SJCRH30 (cell line): ENCODE measurements around the gene TTC39C. TPM values are rescaled to one million over a fixed set of nuclear protein-coding genes. Genes with fewer than 3 reads are reported as not detected.
A peak's percentile ranks its signal among the peaks of the same experiment; 100 is the strongest.
"Not testable (repeated sequence)": the region's sequence is repeated elsewhere in the genome, so short reads cannot be mapped to it uniquely, and the experiment has no call there.

Source experiments
- DNase-seq, 2 experiments: peaks; one replicate each; pipeline ENCODE4 v3.0.0-alpha.2; 2015 to 2020
- H3K27ac ChIP-seq: fragments of 250-450 bp; sonication (Bioruptor Pico); 2 replicates; pipeline ENCODE4 v1.5.1; 2020; ENCODE audit warnings: mild to moderate bottlenecking, moderate library complexity
- H3K27me3 ChIP-seq: fragments of 250-450 bp; sonication (Bioruptor Pico); 2 replicates; pipeline ENCODE4 v1.5.1; 2020; ENCODE audit warnings: mild to moderate bottlenecking, moderate library complexity
- H3K36me3 ChIP-seq: fragments of 250-450 bp; sonication (Bioruptor Pico); 2 replicates; pipeline ENCODE4 v1.5.1; 2020; ENCODE audit warnings: mild to moderate bottlenecking, moderate library complexity
- H3K4me1 ChIP-seq: fragments of 250-450 bp; sonication (Bioruptor Pico); 2 replicates; pipeline ENCODE4 v1.5.1; 2020; ENCODE audit warnings: mild to moderate bottlenecking, moderate library complexity
- H3K4me3 ChIP-seq: fragments of 250-450 bp; sonication (Bioruptor Pico); 2 replicates; pipeline ENCODE4 v1.5.1; 2020; ENCODE audit warnings: mild to moderate bottlenecking, moderate library complexity
- H3K9me3 ChIP-seq: fragments of 250-450 bp; sonication (Bioruptor Pico); replicated peaks from 2 replicates; pipeline ENCODE4 v1.5.1; 2020; ENCODE audit warnings: mild to moderate bottlenecking, moderate library complexity
- total RNA-seq: library from RNA; depleted of rRNA; stranded (reverse); fragments of >200 nt; shearing (Covaris generic); gene quantifications from 2 replicates; pipeline ENCODE4 v1.2.3, GENCODE V29; 2014

Gene TTC39C
- total RNA-seq, 1 experiment from 2014 or later = 12.6 TPM

GRCh38 chr18:24048261-24048660, 33.7 kb downstream of the TTC39C start:
- no peaks in the 10 kb centered on the region for H3K9me3 ChIP-seq
- no peaks in the 10 kb centered on the region for H3K36me3 ChIP-seq
- H3K27ac ChIP-seq = no peak overlapping the region
- no peak for DNase-seq
- H3K4me3 ChIP-seq = no peak overlapping the region
- peaks cover 5% of the 10 kb centered on the region; the same call in 1 of the 2 replicates for H3K4me1 ChIP-seq
- H3K27me3 ChIP-seq = no peaks in the 10 kb centered on the region

GRCh38 chr18:24049142-24049541, 34.6 kb downstream of the TTC39C start:
- H3K4me3 ChIP-seq = no peak overlapping the region
- H3K36me3 ChIP-seq = no peaks in the 10 kb centered on the region
- peaks cover 5% of the 10 kb centered on the region; the same call in 1 of the 2 replicates for H3K4me1 ChIP-seq
- no peak overlapping the region for H3K27ac ChIP-seq
- H3K9me3 ChIP-seq = no peaks in the 10 kb centered on the region
- no peaks in the 10 kb centered on the region for H3K27me3 ChIP-seq
- DNase-seq = no peak

DNA sequence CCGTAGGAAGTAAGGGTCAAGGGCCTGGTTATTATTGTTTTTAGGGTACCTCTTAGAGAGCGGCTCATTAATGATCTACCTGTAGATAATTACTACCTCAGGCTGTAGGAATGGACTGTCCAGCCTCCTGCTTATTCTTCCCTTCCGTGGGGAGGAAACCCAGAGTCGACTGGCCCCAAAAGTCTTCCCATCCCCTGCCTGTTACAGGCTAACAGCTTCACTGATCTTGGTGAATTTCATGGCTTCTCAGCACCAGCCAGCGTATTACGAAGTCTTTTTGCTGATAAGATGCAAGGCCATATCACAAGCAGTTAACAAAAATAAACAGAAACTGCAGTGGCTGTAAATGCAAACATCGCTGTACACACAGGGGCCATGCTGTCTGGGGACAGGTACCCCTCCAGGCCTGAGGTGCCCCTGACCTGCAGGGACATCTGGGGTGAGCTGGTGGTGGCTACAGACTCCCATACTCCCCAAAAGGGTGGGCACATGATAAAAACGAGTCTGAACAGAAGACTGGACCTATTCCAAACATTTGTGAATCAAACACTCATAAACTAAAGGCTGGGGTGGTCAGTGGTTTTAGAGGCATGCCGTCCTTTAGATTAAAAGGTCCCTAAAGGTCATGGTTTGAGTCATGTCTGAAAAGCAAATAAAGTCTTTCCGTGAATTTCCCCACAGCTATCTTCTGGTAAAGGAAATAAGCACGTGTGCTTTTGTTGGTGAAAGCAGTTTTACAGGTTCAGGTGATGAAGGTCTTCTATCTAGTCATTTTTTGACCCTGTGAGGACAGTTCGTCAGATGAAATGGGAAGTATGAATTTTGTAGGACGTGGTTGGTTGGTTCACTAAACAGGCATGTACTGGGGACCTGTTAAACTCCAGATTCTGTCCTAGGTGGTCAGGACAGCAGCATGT, 36.7 kb downstream of the TTC39C start:
- Histone ChIP-seq H3K27me3 (no peaks in the 10 kb centered on the region), H3K4me1 (peaks cover 5% of the 10 kb centered on the region; the same call in 1 of the 2 replicates), H3K9me3 (no peaks in the 10 kb centered on the region), H3K27ac (no peak overlapping the region), H3K36me3 (no peaks in the 10 kb centered on the region), H3K4me3 (no peak overlapping the region)
- DNase-seq = no peak

- H3K27me3 ChIP-seq = no peaks in the 10 kb centered on the region
- no peak overlapping the region for H3K4me3 ChIP-seq
- no peak for DNase-seq
- peaks cover 5% of the 10 kb centered on the region; the same call in 1 of the 2 replicates for H3K4me1 ChIP-seq
- no peaks in the 10 kb centered on the region for H3K9me3 ChIP-seq
- no peaks in the 10 kb centered on the region for H3K36me3 ChIP-seq
- no peak overlapping the region for H3K27ac ChIP-seq
Observed at GRCh38 chr18:24052053-24052452, 37.5 kb downstream of the TTC39C start.

DNA sequence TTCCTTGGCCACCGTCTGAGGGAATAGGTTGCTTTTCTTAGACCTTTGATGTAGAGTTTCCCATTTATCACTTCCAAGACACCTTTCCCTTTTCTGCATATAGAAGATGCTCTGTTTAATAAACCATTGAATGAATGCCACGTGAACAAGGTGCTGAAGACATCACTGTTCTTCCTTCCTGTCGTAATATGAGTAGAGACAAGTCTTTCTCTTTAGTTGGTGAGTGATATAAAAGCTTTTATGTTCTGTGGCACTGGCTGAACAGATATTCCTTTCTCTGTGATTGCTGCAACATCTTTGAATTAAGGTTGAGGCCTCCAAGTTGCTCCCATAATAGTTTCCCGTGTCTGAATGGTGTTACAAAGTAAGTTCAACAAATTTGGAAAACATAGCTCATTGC, 38.7 kb downstream of the TTC39C start:
- Histone ChIP-seq H3K36me3 (no peaks in the 10 kb centered on the region), H3K27ac (no peak overlapping the region), H3K4me3 (no peak overlapping the region), H3K27me3 (no peaks in the 10 kb centered on the region), H3K4me1 (peaks cover 5% of the 10 kb centered on the region; the same call in 1 of the 2 replicates), H3K9me3 (no peaks in the 10 kb centered on the region)
- no peak for DNase-seq

DNA sequence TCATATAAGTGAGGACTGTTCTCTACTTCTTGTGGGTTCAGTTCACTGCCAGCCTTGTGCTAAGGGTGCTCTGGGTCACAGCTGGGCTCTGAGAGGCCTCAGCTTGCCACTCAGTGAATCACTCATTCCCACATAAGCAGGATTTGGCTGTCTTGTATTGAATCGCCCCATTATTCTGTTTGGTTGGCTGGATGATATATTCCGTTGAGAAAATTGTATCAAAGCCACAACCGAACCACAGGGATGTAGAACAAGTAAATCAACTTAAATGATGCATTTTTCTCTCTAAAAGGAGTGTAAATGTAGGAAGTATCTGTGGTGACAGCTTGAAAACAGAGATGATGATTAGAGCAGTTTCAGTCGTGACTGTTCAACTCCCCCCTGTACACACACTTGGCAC, 39.6 kb downstream of the TTC39C start:
- Histone ChIP-seq H3K27ac (no peak overlapping the region), H3K36me3 (no peaks in the 10 kb centered on the region), H3K4me1 (peaks cover 5% of the 10 kb centered on the region; the same call in 1 of the 2 replicates), H3K27me3 (no peaks in the 10 kb centered on the region), H3K4me3 (no peak overlapping the region), H3K9me3 (no peaks in the 10 kb centered on the region)
- DNase-seq = peak in 1 of 2 experiments; percentile 12

- no peak overlapping the region for H3K27ac ChIP-seq
- H3K9me3 ChIP-seq = no peaks in the 10 kb centered on the region
- no peaks in the 10 kb centered on the region for H3K27me3 ChIP-seq
- no peak for DNase-seq
- peaks cover 5% of the 10 kb centered on the region; the same call in 1 of the 2 replicates for H3K4me1 ChIP-seq
- H3K36me3 ChIP-seq = no peaks in the 10 kb centered on the region
- no peak overlapping the region for H3K4me3 ChIP-seq
Observed at GRCh38 chr18:24055009-24055804, 40.7 kb downstream of the TTC39C start.

DNA sequence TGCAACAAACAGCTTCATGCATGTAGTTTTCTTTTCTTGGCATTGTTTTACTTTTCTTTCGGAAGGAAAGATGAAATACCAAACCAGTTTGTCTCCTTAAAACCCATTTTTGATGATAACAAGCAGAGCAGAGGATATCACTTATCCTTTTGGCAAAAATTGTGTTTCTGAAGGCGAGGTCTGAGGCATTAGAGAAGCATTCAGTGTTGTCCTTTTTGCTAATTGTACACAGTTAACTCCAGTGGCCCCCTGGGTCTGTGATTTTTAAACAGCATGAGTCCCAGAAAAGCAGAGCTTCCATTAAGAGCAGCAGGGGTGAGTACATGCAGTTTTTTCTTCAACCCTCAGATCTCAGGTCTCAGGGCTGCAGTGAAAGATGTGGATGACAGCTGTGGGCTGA, 41.3 kb downstream of the TTC39C start:
- Histone ChIP-seq H3K27me3 (no peaks in the 10 kb centered on the region), H3K36me3 (no peaks in the 10 kb centered on the region), H3K9me3 (no peaks in the 10 kb centered on the region), H3K4me3 (no peak overlapping the region), H3K4me1 (peaks cover 5% of the 10 kb centered on the region; the same call in 1 of the 2 replicates), H3K27ac (no peak overlapping the region)
- DNase-seq = peak in 1 of 2 experiments; percentile 17

DNA sequence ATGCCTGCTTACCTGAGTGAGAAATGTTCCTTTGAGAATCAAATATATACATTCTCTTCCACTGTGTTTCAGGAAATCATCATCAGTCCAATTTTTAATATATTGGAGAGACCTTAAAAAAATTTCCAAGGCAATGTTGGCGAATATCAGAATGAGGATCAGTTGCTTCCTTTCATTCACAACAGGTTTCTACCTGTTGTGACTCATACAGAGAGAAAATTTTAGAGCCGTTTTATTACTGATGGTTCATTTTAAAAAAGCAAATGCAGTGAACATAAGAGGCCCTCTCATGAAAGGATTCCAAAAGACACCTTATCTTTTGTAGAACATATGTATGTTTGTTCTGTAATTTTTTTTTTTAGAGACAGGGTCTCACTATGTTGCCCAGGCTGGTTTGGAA, 42.0 kb downstream of the TTC39C start:
- peaks cover 1% of the 10 kb centered on the region; the same call in 1 of the 2 replicates for H3K4me1 ChIP-seq
- H3K27ac ChIP-seq = no peak overlapping the region
- no peaks in the 10 kb centered on the region for H3K36me3 ChIP-seq
- H3K4me3 ChIP-seq = no peak overlapping the region
- no peaks in the 10 kb centered on the region for H3K9me3 ChIP-seq
- H3K27me3 ChIP-seq = no peaks in the 10 kb centered on the region
- DNase-seq = no peak

DNA sequence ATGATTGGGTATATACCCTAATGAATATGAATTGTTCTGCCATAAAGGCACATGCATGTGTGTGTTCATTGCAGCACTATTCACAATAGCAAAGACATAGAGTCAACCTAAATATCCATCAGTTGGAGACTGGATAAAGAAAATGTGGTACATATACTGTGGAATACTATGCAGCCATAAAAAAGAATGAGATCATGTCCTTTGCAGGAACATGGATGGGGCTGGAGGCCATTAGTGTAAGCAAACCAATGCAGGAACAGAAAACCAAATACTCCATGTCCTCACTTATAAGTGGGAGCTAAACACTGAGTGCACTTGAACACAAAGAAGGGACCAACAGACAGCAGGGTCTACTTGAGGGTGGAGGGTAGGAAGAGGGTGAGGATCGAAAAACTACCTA, 43.2 kb downstream of the TTC39C start:
- no peaks in the 10 kb centered on the region for H3K36me3 ChIP-seq
- no peaks in the 10 kb centered on the region for H3K27me3 ChIP-seq
- no peak overlapping the region for H3K27ac ChIP-seq
- H3K9me3 ChIP-seq = no peaks in the 10 kb centered on the region
- no peaks in the 10 kb centered on the region for H3K4me1 ChIP-seq
- no peak overlapping the region for H3K4me3 ChIP-seq
- DNase-seq = no peak

DNA sequence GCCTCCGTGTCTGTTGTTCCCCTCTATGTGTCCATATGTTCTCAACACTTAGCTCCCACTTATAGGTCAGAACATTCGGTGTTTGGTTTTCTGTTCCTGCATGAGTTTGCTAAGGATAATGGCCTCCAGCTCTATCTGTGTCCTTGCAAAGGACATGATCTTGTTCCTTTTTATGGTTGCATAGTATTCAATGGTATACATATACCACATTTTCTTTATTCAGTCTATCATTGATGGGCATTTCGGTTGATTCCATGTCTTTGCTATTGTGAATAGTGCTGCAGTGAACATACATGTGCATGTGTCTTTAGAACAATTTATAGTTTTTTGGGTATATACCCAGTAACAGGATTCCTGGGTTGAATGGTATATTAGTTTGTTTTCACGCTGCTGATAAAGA, 44.8 kb downstream of the TTC39C start:
- H3K27me3 ChIP-seq, H3K4me3 ChIP-seq, H3K4me1 ChIP-seq, DNase-seq, H3K9me3 ChIP-seq, H3K36me3 ChIP-seq, H3K27ac ChIP-seq: not testable (repeated sequence)

- DNase-seq = no peak
- Histone ChIP-seq H3K27ac (no peak overlapping the region), H3K27me3 (no peaks in the 10 kb centered on the region), H3K4me3 (no peak overlapping the region), H3K4me1 (no peaks in the 10 kb centered on the region), H3K9me3 (no peaks in the 10 kb centered on the region), H3K36me3 (no peaks in the 10 kb centered on the region)
Observed at GRCh38 chr18:24060644-24061043, 46.1 kb downstream of the TTC39C start.

- no peak for DNase-seq
- Histone ChIP-seq H3K4me1 (peaks cover 3% of the 10 kb centered on the region; the same call in 1 of the 2 replicates), H3K36me3 (no peaks in the 10 kb centered on the region), H3K27me3 (no peaks in the 10 kb centered on the region), H3K9me3 (no peaks in the 10 kb centered on the region), H3K4me3 (no peak overlapping the region), H3K27ac (no peak overlapping the region)
Observed at GRCh38 chr18:24063121-24063731, 48.7 kb downstream of the TTC39C start.

DNA sequence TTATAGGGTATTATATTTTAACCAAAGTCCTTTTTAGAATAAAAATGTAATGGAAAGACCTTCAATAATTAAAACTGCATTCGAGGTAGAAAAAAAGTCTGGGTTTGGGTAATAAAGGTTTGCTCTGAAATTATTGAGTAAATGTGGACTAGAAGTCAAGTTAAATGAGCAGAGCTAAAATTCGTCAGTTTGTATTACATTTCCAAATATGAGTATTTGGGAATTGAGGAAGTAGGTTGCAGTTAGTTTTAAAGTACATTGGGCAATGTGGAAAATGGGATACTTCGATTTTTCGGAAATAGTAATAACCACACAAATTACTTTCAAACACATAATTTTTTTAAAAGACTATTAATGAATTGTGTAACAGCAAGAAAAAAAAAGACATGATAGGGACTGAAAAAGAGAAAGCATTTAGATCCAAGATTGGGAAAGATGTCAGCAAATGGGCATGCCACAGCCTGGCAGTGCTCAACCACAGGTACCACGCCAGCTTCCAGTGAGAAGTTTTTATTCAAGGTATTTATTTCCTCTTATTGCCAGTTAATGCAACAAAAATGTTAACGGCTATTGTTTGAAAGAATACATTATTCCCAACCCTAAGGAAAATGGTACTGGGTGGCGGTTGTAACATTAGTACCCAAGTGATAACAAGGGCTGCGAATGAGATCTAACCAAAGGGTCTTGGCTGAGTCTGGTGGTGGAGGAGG, 50.0 kb downstream of the TTC39C start:
- Histone ChIP-seq H3K27me3 (no peaks in the 10 kb centered on the region), H3K36me3 (no peaks in the 10 kb centered on the region), H3K4me1 (peaks cover 3% of the 10 kb centered on the region; the same call in 1 of the 2 replicates), H3K27ac (no peak overlapping the region), H3K9me3 (no peaks in the 10 kb centered on the region), H3K4me3 (no peak overlapping the region)
- no peak for DNase-seq
